ENCODE results near the gene TUBGCP6.

The TUBGCP6 gene

DNA sequence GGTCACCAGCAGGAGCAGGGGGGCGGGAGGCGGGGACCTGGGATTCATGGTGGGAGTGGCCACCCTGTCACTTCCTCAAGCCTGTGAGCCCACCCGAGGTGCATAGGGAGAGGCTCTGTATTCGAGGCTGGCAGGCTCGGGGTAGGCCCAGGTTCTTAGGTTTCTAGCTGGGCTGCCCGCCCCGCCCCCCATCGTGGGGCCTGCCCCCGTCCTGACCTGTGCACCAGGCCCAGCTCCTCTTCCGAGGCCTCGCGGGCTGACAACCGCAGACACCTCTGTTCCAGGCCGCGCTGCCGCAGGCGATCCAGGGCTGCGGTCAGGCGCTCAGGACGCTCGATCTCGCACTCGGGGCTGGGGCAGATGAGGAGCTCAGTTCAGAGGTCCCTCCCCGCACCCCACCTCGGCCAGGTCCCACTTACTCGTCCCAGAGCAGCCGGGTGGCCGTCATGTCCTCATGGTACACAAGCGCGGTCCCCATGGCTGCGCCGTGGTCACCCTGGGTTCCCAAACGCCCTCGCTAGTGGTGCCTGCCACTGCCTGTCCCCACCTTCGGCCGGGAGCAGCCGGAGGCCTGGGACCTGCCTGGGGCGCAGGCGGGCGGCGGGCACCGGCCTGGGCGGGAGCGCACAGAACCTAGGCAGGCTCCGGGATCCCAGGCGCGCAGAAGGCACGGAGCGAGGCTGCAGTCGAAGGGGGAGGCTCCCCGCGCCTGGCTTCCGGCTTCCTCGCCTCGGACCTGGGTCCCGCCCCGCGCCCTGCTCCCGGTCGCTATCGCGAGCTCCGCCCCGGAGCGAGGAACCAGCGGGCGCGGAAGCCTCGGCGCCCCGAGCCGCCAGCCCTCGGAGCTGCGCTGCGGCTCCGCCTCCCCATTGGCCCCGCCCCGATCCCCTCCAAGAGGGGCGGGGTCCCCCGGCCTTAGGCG is 6.0 kb upstream of the TUBGCP6 start, which contains the start of gene HDAC10:
Gene HDAC10, minus strand, starts transcription at position 711 of the 922 bp plus-strand sequence. Its CDS starts 233 bp downstream, at position 478.
- DNase-seq (ENCODE audit: low read depth, low spot score): peak; percentile 64

DNA sequence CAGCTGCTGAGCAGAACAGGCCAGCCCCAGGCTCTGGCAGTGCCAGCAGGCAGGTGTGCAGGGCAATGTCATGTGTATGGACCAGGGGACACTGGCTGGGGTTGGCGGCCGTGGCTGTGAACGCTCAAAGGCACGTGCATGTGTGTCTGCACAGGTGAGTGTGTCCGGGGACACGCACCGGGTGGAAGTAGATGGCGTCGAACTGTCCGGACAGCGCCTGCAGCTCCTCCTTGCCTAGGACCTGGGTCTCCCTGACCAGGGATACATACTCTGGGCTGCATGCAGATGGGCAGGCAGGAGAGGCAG is 5.4 kb upstream of the TUBGCP6 start:
- DNase-seq (ENCODE audit: low read depth, low spot score): no peak

- no peak for DNase-seq (ENCODE audit: low read depth, low spot score)
Observed at GRCh38 chr22:50249341-50250248, 4.8 kb upstream of the TUBGCP6 start.

- no peak for DNase-seq (ENCODE audit: low read depth, low spot score)
Observed at GRCh38 chr22:50248196-50249081, 3.6 kb upstream of the TUBGCP6 start.

GRCh38 chr22:50247748-50248147 is 2.9 kb upstream of the TUBGCP6 start:
- DNase-seq (ENCODE audit: low read depth, low spot score): no peak

GRCh38 chr22:50246242-50247175 is 1.7 kb upstream of the TUBGCP6 start:
- no peak for DNase-seq (ENCODE audit: low read depth, low spot score)

GRCh38 chr22:50245214-50246072 is 620 bp upstream of the TUBGCP6 start:
- DNase-seq (ENCODE audit: low read depth, low spot score): peak; percentile 33

DNA sequence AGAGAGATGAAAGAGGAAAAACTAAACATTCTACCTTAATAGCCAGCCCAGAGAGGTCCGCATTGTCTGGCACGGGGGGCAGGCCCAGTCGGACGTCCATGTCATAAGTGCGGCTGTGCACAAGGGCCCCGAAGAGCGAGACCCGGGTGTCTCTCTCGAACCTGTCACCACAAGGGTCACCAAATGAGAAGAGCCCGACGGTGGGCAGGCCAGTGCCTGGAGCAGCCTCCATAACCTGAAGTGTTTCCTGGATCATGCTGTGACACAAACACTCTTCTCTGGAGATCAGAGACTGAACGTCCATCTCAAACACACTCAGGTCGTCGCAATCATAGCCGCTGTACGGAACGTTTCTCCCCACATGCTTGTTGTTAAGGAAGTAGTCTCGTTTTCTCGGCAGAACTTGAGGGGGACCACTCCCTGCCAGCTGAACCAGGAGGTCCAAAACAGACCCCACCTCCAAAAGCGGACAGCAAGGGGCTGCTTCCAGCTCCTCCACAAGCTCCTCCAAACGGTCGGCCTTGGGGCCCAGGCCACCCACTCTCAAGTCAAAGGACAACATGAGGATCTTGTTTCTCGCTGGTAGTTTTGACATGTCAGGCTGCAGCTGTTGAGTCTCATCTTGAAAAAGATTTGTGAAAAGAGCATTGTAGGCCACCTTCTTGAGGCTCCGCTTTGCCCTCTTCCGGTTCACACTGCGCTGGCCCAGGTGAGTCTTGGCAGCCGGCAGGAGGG is 971 bp downstream of the TUBGCP6 start:
- DNase-seq (ENCODE audit: low read depth, low spot score): no peak

DNA sequence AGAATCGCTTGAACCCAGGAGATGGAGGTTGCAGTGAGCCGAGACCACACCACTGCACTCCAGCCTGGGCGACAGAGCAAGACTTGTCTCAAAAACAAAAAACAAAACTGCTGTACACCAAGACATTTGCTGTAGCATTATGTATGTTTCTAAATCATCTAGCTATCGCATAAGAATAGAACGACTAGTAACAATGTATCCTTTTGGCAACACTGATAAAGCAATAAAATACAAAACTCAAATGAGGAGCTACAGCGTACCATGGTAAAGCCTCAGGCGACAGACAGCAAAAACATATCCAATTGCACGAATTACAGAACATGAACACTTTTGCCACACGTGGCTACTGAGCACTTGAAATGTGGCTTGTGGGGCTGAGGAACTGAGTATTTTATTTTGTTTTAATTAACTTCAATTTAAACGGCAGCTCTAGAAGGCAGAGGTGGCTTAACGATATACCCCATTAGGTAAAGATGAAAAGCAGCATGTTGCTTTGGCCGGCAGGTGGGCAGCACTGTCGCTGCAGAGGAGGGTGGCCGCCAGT is 2.3 kb downstream of the TUBGCP6 start:
- DNase-seq (ENCODE audit: low read depth, low spot score): no peak

GRCh38 chr22:50238755-50239154 is 6.1 kb downstream of the TUBGCP6 start:
- DNase-seq (ENCODE audit: low read depth, low spot score): no peak

DNA sequence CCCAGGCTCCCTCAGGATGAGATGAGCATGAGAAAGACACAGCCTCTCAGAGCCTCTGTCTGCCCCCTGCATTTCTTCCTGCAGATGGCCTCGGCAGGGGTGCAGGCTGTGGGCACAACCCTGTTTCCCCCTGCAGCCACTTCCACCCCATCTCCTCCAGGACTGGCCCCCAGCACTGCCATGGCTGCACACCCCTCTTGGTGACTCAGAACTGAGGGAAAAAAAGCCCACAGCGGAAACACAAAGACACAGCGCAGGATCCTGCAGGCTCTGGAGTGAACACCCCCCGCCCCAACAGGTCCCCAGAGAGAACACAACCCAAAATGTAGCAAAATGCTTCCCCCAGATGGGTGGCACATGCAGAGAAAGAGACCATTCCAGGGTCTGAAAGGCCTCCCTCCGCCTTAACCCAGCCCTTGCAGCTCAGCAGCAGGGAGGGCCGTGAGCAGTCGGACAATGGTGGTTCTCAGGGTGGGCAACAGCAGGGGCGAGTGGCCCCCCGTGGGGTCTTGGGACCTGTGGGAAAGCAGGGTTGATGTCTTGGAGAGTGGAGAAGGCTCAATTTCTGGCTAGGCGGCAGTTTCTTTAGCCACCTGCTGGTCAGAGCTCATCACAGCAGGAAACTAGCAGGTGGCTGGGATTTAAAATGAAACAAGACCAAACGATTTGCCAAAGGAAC is 8.0 kb downstream of the TUBGCP6 start:
- no peak for DNase-seq (ENCODE audit: low read depth, low spot score)

DNA sequence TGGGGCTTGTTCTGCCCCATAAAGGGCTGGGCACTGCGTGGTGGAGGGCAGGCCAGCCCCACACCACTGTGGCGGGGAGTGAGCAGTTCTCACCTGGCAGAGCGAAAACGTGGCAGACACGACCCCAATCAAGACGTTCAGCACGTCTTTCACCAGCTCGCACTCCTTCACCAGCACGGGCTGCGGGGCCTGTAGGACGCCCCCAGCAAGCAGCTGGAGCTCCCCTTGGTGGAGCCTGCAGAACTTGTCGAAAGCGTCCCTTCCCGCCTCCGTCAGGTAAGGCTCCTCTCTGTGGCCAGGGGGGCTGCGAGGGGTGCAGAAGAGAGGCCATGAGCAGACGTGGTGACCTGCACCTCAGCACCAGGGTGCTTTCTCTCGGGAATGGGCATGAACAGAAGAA is 11.6 kb downstream of the TUBGCP6 start:
- DNase-seq (ENCODE audit: low read depth, low spot score): no peak

GRCh38 chr22:50232481-50233151 is 12.2 kb downstream of the TUBGCP6 start:
- no peak for DNase-seq (ENCODE audit: low read depth, low spot score)

GRCh38 chr22:50229370-50229769 is 15.5 kb downstream of the TUBGCP6 start:
- DNase-seq (ENCODE audit: low read depth, low spot score): no peak

DNA sequence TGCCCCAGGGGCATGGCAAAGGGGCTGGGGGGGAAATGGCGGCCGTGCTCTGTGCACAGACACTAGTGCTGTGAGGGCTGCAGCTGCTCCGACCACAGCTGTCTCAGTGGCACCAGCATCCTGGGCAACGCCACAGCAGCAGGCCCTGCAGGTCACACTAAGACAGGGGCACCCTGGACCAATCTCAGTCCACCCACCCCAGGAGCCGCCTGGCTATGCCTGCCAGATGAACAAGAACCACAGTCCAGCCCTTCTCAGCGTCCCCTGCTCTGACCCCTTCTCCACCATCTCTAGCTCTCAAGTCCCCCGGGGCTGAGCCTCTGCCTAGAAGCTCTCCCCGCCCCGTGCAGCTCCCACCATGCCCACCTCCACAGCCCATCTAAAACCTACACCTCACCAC is 16.5 kb downstream of the TUBGCP6 start:
- DNase-seq (ENCODE audit: low read depth, low spot score): no peak

DNA sequence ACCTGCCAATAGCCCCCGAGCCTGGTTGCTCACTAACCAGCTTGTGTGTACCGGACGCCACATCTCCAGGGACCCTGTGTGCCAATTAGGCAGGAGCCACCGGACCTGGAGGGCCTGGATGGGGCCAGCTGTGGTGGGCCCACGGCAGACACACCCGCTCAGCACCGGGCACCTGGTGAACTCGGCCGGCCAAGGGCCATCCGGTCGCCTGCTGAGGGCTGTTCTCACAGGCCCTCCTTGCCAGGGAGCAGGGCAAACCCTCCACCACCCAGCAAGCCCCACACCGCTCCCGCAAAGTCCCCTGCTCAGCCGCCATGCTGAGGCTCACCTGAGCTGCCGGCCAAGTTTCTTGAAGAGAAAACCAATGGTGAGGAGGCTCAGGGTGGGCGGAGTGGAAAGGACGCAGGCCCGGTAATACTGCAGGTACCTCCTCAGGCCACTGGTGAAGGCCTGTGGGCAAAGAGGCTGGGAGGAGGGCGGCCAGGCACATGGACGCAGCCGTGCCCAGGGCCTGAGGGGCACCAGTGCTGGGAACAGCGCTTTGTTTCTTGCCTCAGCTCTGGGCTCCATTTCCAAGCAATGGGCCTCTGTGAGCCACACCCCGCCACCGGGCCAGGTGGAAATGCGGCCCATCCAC is 17.1 kb downstream of the TUBGCP6 start:
- DNase-seq (ENCODE audit: low read depth, low spot score): no peak

- no peak for DNase-seq (ENCODE audit: low read depth, low spot score)
Observed at GRCh38 chr22:50226875-50227165, 18.0 kb downstream of the TUBGCP6 start.
